ENCODE measurements around the gene SLC2A9. TPM values are rescaled to one million over a fixed set of nuclear protein-coding genes. Genes with fewer than 3 reads are reported as not detected.

The SLC2A9 gene
- total and polyA plus RNA-seq, 8 donors = 2.2 to 19.0 (median 4.3) TPM

DNA sequence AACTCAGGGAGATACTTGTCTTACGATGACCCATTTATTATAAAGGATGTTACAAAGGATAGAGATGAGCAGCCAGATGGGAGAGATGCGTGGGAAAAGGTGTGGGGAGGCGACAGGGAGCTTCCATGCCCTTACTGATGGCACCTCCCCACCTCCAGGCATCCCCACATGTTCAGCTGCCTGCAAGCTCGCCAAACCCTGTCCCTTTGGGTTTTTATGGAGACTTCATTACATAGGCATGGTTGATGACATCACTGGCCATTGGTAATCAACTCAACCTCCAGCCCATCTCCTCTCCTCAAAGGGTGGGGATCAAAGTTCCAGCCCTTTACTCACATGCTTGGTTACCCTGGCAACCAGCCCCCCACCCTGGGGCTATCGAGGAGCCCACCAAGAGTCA, 29.4 kb upstream of the SLC2A9 start:
- Histone ChIP-seq H3K27me3 (no peaks in the 10 kb centered on the region), H3K4me1 (peaks cover 3 to 4% of the 10 kb centered on the region in 2 donors), H3K36me3 (no peaks in the 10 kb centered on the region), H3K27ac (no peak overlapping the region), H3K4me3 (no peak overlapping the region), H3K9me3 (no peaks in the 10 kb centered on the region)
- intact Hi-C loops (cut with DNase I) = no loop called here
- TF ChIP-seq, protein P1, sequence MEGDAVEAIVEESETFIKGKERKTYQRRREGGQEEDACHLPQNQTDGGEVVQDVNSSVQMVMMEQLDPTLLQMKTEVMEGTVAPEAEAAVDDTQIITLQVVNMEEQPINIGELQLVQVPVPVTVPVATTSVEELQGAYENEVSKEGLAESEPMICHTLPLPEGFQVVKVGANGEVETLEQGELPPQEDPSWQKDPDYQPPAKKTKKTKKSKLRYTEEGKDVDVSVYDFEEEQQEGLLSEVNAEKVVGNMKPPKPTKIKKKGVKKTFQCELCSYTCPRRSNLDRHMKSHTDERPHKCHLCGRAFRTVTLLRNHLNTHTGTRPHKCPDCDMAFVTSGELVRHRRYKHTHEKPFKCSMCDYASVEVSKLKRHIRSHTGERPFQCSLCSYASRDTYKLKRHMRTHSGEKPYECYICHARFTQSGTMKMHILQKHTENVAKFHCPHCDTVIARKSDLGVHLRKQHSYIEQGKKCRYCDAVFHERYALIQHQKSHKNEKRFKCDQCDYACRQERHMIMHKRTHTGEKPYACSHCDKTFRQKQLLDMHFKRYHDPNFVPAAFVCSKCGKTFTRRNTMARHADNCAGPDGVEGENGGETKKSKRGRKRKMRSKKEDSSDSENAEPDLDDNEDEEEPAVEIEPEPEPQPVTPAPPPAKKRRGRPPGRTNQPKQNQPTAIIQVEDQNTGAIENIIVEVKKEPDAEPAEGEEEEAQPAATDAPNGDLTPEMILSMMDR (IDR thresholded peaks at IDR 0.05) = no peak
- DNase-seq (no peak), ATAC-seq (no peak)

DNA sequence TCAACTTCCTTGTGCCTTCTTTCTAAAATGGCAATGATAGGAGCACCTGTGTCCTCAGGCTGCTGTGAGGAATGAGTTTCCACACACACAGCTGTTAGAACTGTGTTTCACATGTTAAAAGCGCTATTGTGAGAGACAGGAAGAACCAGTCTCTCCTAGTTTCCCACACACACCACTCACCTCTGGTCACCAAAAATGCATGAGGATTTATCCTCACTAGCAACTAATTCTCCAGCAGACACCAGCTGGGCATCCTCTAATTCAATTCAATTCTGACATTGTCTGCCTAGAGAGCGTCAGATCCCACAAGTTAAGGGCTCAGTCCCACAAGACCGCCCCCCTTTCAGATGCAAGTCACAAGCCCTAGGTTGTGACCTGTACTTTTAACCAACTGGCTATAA, 29.0 kb upstream of the SLC2A9 start:
- Histone ChIP-seq H3K4me3 (no peak overlapping the region), H3K9me3 (no peaks in the 10 kb centered on the region), H3K4me1 (peaks cover 4 to 7% of the 10 kb centered on the region in 2 donors), H3K36me3 (no peaks in the 10 kb centered on the region), H3K27me3 (no peaks in the 10 kb centered on the region), H3K27ac (no peak overlapping the region)
- DNase-seq (no peak), ATAC-seq (no peak)
- TF ChIP-seq, protein P1 (IDR thresholded peaks at IDR 0.05) = no peak
- intact Hi-C loops (cut with DNase I) = no loop called here

DNA sequence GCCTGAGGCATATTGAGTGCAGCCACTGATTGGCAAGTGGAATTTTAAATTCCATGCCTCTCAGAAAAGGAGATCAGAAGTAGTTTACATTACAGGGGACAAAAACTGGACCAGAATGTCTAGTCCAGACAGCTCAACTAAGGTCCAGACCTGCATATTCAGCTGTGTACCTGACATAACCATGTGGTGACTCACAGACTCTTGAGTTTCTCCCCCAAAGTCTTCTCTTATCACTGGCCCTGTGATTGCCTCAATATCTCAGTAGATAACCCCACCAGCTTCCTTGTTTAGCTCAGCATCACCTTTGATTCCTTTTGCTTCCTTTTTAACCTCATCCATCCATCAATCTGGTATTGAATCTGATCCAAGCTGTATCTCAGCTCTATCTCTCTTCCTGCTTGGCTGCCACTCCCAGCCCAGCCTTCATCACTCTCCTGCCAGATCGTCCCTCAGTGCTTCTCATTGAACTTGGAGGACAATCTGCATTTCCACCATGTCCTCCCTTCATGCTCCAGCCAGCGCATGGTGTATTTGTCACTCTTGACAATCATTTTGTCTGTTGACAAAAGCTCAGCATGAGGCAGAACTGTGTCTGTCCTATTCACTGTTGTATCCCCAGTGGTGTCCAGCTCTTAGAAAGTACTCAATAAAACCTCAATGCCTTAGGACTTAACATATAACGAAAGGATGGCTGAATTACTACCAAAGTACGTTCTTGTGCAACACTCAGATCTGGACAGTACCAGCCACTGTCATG, 27.8 kb upstream of the SLC2A9 start:
- H3K27ac ChIP-seq = no peak overlapping the region
- intact Hi-C loops (cut with DNase I) = no loop called here

DNA sequence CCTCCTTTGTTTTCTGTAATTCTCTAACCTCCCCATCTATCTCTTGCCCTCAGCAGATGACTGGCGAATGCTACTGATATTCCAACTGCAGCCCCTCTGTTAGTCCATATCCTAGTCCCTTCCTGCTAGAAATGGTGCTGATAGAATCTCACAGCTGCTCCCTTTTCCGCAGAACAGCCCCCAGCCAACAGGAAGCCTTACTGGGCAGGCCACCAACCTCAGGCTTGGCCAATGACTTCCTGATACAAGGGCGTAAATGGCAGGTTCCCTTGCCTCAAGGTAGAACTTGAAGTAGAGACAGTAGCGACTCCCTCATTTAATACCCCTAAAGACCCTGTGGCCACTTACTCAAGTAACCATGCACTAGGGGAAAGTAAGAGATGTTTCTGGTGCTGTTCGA, 26.7 kb upstream of the SLC2A9 start:
- H3K4me1 ChIP-seq = peaks cover 4 to 22% of the 10 kb centered on the region in 2 donors
- TF ChIP-seq, protein P1 (IDR thresholded peaks at IDR 0.05) = no peak
- intact Hi-C loops (cut with DNase I) = no loop called here
- H3K27ac ChIP-seq = no peak overlapping the region
- H3K36me3 ChIP-seq = no peaks in the 10 kb centered on the region
- DNase-seq (no peak), ATAC-seq (no peak)
- peaks cover 0 to 3% of the 10 kb centered on the region in 2 donors for H3K9me3 ChIP-seq
- no peak overlapping the region for H3K4me3 ChIP-seq
- H3K27me3 ChIP-seq = no peaks in the 10 kb centered on the region

More for the DNA sequence above, 27.8 kb upstream of the SLC2A9 start:
- Histone ChIP-seq H3K27me3 (no peaks in the 10 kb centered on the region), H3K36me3 (no peaks in the 10 kb centered on the region), H3K4me3 (no peak overlapping the region), H3K4me1 (peaks cover 4 to 18% of the 10 kb centered on the region in 2 donors), H3K9me3 (no peaks in the 10 kb centered on the region)
- DNase-seq (no peak), ATAC-seq (no peak)
- TF ChIP-seq, protein P1 (IDR thresholded peaks at IDR 0.05) = no peak

DNA sequence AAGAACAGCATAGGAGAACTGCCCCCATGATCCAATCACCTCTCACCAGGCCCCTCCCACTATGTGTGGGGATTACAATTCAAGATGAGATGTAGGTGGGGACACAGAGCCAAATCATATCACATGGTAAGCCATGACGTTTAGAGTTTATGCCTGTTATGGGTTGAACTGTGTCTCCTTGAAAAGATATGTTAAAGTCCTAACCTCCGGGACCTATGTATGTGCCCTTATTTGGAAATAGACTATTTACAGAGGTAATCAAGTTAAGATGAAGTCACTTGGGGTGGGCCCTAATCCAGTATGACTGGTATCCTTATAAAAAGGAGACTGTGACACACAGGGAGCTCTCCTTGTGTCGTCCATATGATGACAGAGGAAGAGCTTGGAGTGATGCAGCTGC, 25.2 kb upstream of the SLC2A9 start:
- Histone ChIP-seq H3K4me1 (peaks cover 4 to 22% of the 10 kb centered on the region in 2 donors), H3K27ac (no peak overlapping the region), H3K9me3 (peaks cover 0 to 14% of the 10 kb centered on the region in 2 donors), H3K27me3 (no peaks in the 10 kb centered on the region), H3K4me3 (no peak overlapping the region), H3K36me3 (no peaks in the 10 kb centered on the region)
- TF ChIP-seq, protein P1 (IDR thresholded peaks at IDR 0.05) = no peak
- intact Hi-C loops (cut with DNase I) = no loop called here
- no peak for DNase-seq
- ATAC-seq = no peak

Measured in left lung (tissue), 10 donors.